ENCODE measurements around the gene XXYLT1.

The XXYLT1 gene

GRCh38 chr3:195266428-195266827 is 4.5 kb downstream of the XXYLT1 start:
- no peak for DNase-seq (ENCODE audit: low read depth)

GRCh38 chr3:195265363-195265976 is 5.5 kb downstream of the XXYLT1 start:
- DNase-seq (ENCODE audit: low read depth), result no peak

- no peak for DNase-seq (ENCODE audit: low read depth)
Measured at GRCh38 chr3:195263925-195264600, 6.9 kb downstream of the XXYLT1 start.

- no peak for DNase-seq (ENCODE audit: low read depth)
Measured at GRCh38 chr3:195263193-195263924, 7.6 kb downstream of the XXYLT1 start.

GRCh38 chr3:195261925-195262324 is 9.0 kb downstream of the XXYLT1 start:
- no peak for DNase-seq (ENCODE audit: low read depth)

- DNase-seq (ENCODE audit: low read depth), result no peak
Measured at GRCh38 chr3:195260280-195260905, 10.6 kb downstream of the XXYLT1 start.

- DNase-seq (ENCODE audit: low read depth), result peak; percentile 88
Measured at GRCh38 chr3:195259475-195260279, 11.3 kb downstream of the XXYLT1 start.

GRCh38 chr3:195259154-195259474 is 11.8 kb downstream of the XXYLT1 start:
- no peak for DNase-seq (ENCODE audit: low read depth)

GRCh38 chr3:195258449-195259153 is 12.4 kb downstream of the XXYLT1 start:
- DNase-seq (ENCODE audit: low read depth), result no peak

- no peak for DNase-seq (ENCODE audit: low read depth)
Measured at GRCh38 chr3:195257454-195258448, 13.2 kb downstream of the XXYLT1 start.

GRCh38 chr3:195256639-195257453 is 14.1 kb downstream of the XXYLT1 start:
- no peak for DNase-seq (ENCODE audit: low read depth)

GRCh38 chr3:195255571-195256501 is 15.1 kb downstream of the XXYLT1 start:
- no peak for DNase-seq (ENCODE audit: low read depth)

- no peak for DNase-seq (ENCODE audit: low read depth)
Measured at GRCh38 chr3:195255176-195255500, 15.8 kb downstream of the XXYLT1 start.

- DNase-seq (ENCODE audit: low read depth), result no peak
Measured at GRCh38 chr3:195254454-195255175, 16.3 kb downstream of the XXYLT1 start.

- DNase-seq (ENCODE audit: low read depth), result no peak
Measured at GRCh38 chr3:195253923-195254432, 17.0 kb downstream of the XXYLT1 start.

GRCh38 chr3:195251336-195252065 is 19.5 kb downstream of the XXYLT1 start:
- no peak for DNase-seq (ENCODE audit: low read depth)
